ENCODE results near the gene SKA3.
"Not testable (repeated sequence)": the region's sequence is repeated elsewhere in the genome, so short reads cannot be mapped to it uniquely, and the experiment has no call there.

Gene SKA3

GRCh38 chr13:21212138-21212775 is 35.9 kb upstream of the SKA3 start:
- Histone ChIP-seq H3K27me3 (ENCODE audit: insufficient read depth, insufficient read length) (no peaks in the 10 kb centered on the region), H3K9me3 (ENCODE audit: insufficient read depth, low read length) (peaks cover 10% of the 10 kb centered on the region; the same call in 1 of the 2 replicates), H3K36me3 (ENCODE audit: insufficient read depth, insufficient read length, low read length) (no peaks in the 10 kb centered on the region), H3K4me1 (ENCODE audit: insufficient read depth, insufficient read length) (no peaks in the 10 kb centered on the region), H3K4me3 (ENCODE audit: insufficient read length, low read depth) (no peak overlapping the region), H3K9ac (ENCODE audit: insufficient read length, low read depth) (no peak overlapping the region)
- DNase-seq (ENCODE audit: low read depth, low spot score): no peak
- no peak for TF ChIP-seq YY1 (IDR thresholded peaks at IDR 0.05; ENCODE audit: insufficient read depth, insufficient read length)
- no peak for TF ChIP-seq ZNF274 (IDR thresholded peaks at IDR 0.05; ENCODE audit: low read depth, low read length)
- TF ChIP-seq SUZ12 (IDR thresholded peaks at IDR 0.05; ENCODE audit: extremely low read depth, insufficient read depth, insufficient read length): no peak

- no peak overlapping the region for H3K4me3 ChIP-seq (ENCODE audit: insufficient read length, low read depth)
- DNase-seq (ENCODE audit: low read depth, low spot score): no peak
- no peaks in the 10 kb centered on the region for H3K27me3 ChIP-seq (ENCODE audit: insufficient read depth, insufficient read length)
- no peaks in the 10 kb centered on the region for H3K36me3 ChIP-seq (ENCODE audit: insufficient read depth, insufficient read length, low read length)
- TF ChIP-seq SUZ12 (IDR thresholded peaks at IDR 0.05; ENCODE audit: extremely low read depth, insufficient read depth, insufficient read length) (no peak), YY1 (IDR thresholded peaks at IDR 0.05; ENCODE audit: insufficient read depth, insufficient read length) (no peak), ZNF274 (IDR thresholded peaks at IDR 0.05; ENCODE audit: low read depth, low read length) (no peak)
- no peak overlapping the region for H3K9ac ChIP-seq (ENCODE audit: insufficient read length, low read depth)
- no peaks in the 10 kb centered on the region for H3K4me1 ChIP-seq (ENCODE audit: insufficient read depth, insufficient read length)
- H3K9me3 ChIP-seq (ENCODE audit: insufficient read depth, low read length): peaks cover 19% of the 10 kb centered on the region
Observed at GRCh38 chr13:21208652-21209154, 32.4 kb upstream of the SKA3 start.

GRCh38 chr13:21202767-21203531 is 26.6 kb upstream of the SKA3 start:
- Histone ChIP-seq H3K4me3 (ENCODE audit: insufficient read length, low read depth) (no peak overlapping the region), H3K4me1 (ENCODE audit: insufficient read depth, insufficient read length) (no peaks in the 10 kb centered on the region), H3K9me3 (ENCODE audit: insufficient read depth, low read length) (peaks cover 33% of the 10 kb centered on the region), H3K9ac (ENCODE audit: insufficient read length, low read depth) (no peak overlapping the region), H3K27me3 (ENCODE audit: insufficient read depth, insufficient read length) (no peaks in the 10 kb centered on the region), H3K36me3 (ENCODE audit: insufficient read depth, insufficient read length, low read length) (no peaks in the 10 kb centered on the region)
- TF ChIP-seq ZNF274 (IDR thresholded peaks at IDR 0.05; ENCODE audit: low read depth, low read length): no peak
- no peak for TF ChIP-seq YY1 (IDR thresholded peaks at IDR 0.05; ENCODE audit: insufficient read depth, insufficient read length)
- no peak for TF ChIP-seq SUZ12 (IDR thresholded peaks at IDR 0.05; ENCODE audit: extremely low read depth, insufficient read depth, insufficient read length)
- DNase-seq (ENCODE audit: low read depth, low spot score): no peak

GRCh38 chr13:21201456-21202190 is 25.3 kb upstream of the SKA3 start:
- H3K9ac ChIP-seq (ENCODE audit: insufficient read length, low read depth); H3K4me3 ChIP-seq (ENCODE audit: insufficient read length, low read depth); H3K27me3 ChIP-seq (ENCODE audit: insufficient read depth, insufficient read length); H3K36me3 ChIP-seq (ENCODE audit: insufficient read depth, insufficient read length, low read length); DNase-seq (ENCODE audit: low read depth, low spot score); H3K4me1 ChIP-seq (ENCODE audit: insufficient read depth, insufficient read length): not testable (repeated sequence)
- H3K9me3 ChIP-seq (ENCODE audit: insufficient read depth, low read length): peaks cover 29% of the 10 kb centered on the region

- not testable (repeated sequence) for H3K4me1 ChIP-seq (ENCODE audit: insufficient read depth, insufficient read length); H3K4me3 ChIP-seq (ENCODE audit: insufficient read length, low read depth); DNase-seq (ENCODE audit: low read depth, low spot score); H3K9ac ChIP-seq (ENCODE audit: insufficient read length, low read depth); H3K36me3 ChIP-seq (ENCODE audit: insufficient read depth, insufficient read length, low read length); H3K27me3 ChIP-seq (ENCODE audit: insufficient read depth, insufficient read length)
- peaks cover 24% of the 10 kb centered on the region; the same call in 1 of the 2 replicates for H3K9me3 ChIP-seq (ENCODE audit: insufficient read depth, low read length)
Observed at GRCh38 chr13:21198391-21198790, 22.0 kb upstream of the SKA3 start.

- H3K9me3 ChIP-seq (ENCODE audit: insufficient read depth, low read length): peaks cover 24% of the 10 kb centered on the region; the same call in 1 of the 2 replicates
- H3K36me3 ChIP-seq (ENCODE audit: insufficient read depth, insufficient read length, low read length); H3K4me1 ChIP-seq (ENCODE audit: insufficient read depth, insufficient read length); H3K4me3 ChIP-seq (ENCODE audit: insufficient read length, low read depth); DNase-seq (ENCODE audit: low read depth, low spot score); H3K9ac ChIP-seq (ENCODE audit: insufficient read length, low read depth); H3K27me3 ChIP-seq (ENCODE audit: insufficient read depth, insufficient read length): not testable (repeated sequence)
Observed at GRCh38 chr13:21197606-21198225, 21.4 kb upstream of the SKA3 start.

GRCh38 chr13:21194756-21195155 is 18.4 kb upstream of the SKA3 start:
- not testable (repeated sequence) for DNase-seq (ENCODE audit: low read depth, low spot score); H3K9ac ChIP-seq (ENCODE audit: insufficient read length, low read depth); H3K9me3 ChIP-seq (ENCODE audit: insufficient read depth, low read length); H3K4me1 ChIP-seq (ENCODE audit: insufficient read depth, insufficient read length); H3K4me3 ChIP-seq (ENCODE audit: insufficient read length, low read depth); H3K36me3 ChIP-seq (ENCODE audit: insufficient read depth, insufficient read length, low read length); H3K27me3 ChIP-seq (ENCODE audit: insufficient read depth, insufficient read length)

GRCh38 chr13:21186410-21186809 is 10.1 kb upstream of the SKA3 start:
- not testable (repeated sequence) for DNase-seq (ENCODE audit: low read depth, low spot score); H3K4me1 ChIP-seq (ENCODE audit: insufficient read depth, insufficient read length); H3K27me3 ChIP-seq (ENCODE audit: insufficient read depth, insufficient read length); H3K9me3 ChIP-seq (ENCODE audit: insufficient read depth, low read length); H3K4me3 ChIP-seq (ENCODE audit: insufficient read length, low read depth); H3K36me3 ChIP-seq (ENCODE audit: insufficient read depth, insufficient read length, low read length); H3K9ac ChIP-seq (ENCODE audit: insufficient read length, low read depth)
